GM18858 (cell line): ENCODE measurements around the gene IWS1.

Experiments used
- ATAC-seq: cut with Tn5 transposase; IDR thresholded peaks from one replicate; pipeline ENCODE4 v1.9.1; 2021; ENCODE audit not compliant: unreplicated experiment

IWS1 gene

GRCh38 chr2:127506510-127506909 is 19.8 kb downstream of the IWS1 start:
- no peak for ATAC-seq

- ATAC-seq = no peak
These were observed 21.5 kb downstream of the IWS1 start for GRCh38 chr2:127504552-127505430.

- ATAC-seq = no peak
These were observed 22.8 kb downstream of the IWS1 start for GRCh38 chr2:127503491-127503890.

GRCh38 chr2:127498386-127498785 is 27.9 kb downstream of the IWS1 start:
- ATAC-seq = no peak

- ATAC-seq = no peak
These were observed 36.0 kb downstream of the IWS1 start for GRCh38 chr2:127490283-127490682.

GRCh38 chr2:127486247-127487058 is 39.8 kb downstream of the IWS1 start:
- no peak for ATAC-seq

GRCh38 chr2:127485694-127486071 is 40.6 kb downstream of the IWS1 start:
- ATAC-seq = no peak

GRCh38 chr2:127485051-127485693 is 41.1 kb downstream of the IWS1 start:
- ATAC-seq = no peak

GRCh38 chr2:127482031-127482430 is 44.3 kb downstream of the IWS1 start:
- no peak for ATAC-seq

GRCh38 chr2:127479866-127480743 is 46.2 kb downstream of the IWS1 start:
- ATAC-seq = no peak

GRCh38 chr2:127479219-127479825 is 47.0 kb downstream of the IWS1 start:
- no peak for ATAC-seq

- ATAC-seq = no peak
These were observed 50.5 kb downstream of the IWS1 start for GRCh38 chr2:127475788-127476187.

- no peak for ATAC-seq
These were observed 54.0 kb downstream of the IWS1 start for GRCh38 chr2:127472268-127472667.

- ATAC-seq = no peak
These were observed 54.9 kb downstream of the IWS1 start for GRCh38 chr2:127471286-127471988.

- no peak for ATAC-seq
These were observed 56.3 kb downstream of the IWS1 start for GRCh38 chr2:127469974-127470373.

GRCh38 chr2:127469051-127469450 is 57.2 kb downstream of the IWS1 start:
- no peak for ATAC-seq

GRCh38 chr2:127465258-127465657 is 61.0 kb downstream of the IWS1 start:
- ATAC-seq = no peak

- ATAC-seq = no peak
These were observed 61.6 kb downstream of the IWS1 start for GRCh38 chr2:127464470-127465257.
